ENCODE data around the gene RALGDS.

DNA sequence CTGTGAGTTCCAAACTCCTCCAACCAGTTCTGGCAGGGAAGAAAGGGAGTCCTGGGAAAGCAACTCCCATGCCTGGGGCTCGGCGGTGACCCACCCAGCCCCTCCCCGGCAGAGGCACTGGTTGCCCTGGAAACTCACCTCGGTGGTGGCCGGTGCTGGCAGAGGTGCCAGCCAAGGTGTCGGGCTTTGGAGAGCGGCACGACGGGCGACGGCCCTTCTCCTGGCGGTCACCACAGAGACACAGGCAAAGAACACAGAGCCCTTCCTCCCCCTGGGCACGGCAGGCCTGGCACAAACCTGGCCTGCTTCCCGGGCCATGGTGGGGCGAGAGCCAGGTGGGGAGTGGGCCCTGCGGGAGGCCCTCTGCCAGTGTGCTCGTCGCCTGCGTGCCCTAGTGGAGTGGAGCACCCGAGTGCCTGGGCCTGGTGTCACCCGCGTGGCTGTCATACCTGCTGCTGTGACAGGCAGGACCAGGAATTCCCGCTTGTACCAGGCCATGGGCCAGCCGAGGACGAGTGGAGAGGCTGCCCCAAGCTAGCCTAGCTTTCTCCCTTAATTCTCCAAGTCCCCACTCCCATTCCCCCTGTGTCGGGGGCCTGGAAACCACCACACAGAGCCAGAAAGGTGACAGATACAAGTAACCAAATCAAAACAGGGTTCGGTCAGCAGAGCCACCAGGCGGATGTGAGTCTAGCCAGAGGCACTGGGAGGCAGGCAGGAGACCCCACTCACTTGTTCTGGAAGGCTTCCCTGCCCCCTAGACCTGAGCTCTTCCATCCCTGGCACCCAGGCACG is 8.2 kb upstream of the RALGDS start:
- TF ChIP-seq NFYB (CRISPR knock-in tag; IDR thresholded peaks at IDR 0.05): no peak
- TF ChIP-seq, protein P1, sequence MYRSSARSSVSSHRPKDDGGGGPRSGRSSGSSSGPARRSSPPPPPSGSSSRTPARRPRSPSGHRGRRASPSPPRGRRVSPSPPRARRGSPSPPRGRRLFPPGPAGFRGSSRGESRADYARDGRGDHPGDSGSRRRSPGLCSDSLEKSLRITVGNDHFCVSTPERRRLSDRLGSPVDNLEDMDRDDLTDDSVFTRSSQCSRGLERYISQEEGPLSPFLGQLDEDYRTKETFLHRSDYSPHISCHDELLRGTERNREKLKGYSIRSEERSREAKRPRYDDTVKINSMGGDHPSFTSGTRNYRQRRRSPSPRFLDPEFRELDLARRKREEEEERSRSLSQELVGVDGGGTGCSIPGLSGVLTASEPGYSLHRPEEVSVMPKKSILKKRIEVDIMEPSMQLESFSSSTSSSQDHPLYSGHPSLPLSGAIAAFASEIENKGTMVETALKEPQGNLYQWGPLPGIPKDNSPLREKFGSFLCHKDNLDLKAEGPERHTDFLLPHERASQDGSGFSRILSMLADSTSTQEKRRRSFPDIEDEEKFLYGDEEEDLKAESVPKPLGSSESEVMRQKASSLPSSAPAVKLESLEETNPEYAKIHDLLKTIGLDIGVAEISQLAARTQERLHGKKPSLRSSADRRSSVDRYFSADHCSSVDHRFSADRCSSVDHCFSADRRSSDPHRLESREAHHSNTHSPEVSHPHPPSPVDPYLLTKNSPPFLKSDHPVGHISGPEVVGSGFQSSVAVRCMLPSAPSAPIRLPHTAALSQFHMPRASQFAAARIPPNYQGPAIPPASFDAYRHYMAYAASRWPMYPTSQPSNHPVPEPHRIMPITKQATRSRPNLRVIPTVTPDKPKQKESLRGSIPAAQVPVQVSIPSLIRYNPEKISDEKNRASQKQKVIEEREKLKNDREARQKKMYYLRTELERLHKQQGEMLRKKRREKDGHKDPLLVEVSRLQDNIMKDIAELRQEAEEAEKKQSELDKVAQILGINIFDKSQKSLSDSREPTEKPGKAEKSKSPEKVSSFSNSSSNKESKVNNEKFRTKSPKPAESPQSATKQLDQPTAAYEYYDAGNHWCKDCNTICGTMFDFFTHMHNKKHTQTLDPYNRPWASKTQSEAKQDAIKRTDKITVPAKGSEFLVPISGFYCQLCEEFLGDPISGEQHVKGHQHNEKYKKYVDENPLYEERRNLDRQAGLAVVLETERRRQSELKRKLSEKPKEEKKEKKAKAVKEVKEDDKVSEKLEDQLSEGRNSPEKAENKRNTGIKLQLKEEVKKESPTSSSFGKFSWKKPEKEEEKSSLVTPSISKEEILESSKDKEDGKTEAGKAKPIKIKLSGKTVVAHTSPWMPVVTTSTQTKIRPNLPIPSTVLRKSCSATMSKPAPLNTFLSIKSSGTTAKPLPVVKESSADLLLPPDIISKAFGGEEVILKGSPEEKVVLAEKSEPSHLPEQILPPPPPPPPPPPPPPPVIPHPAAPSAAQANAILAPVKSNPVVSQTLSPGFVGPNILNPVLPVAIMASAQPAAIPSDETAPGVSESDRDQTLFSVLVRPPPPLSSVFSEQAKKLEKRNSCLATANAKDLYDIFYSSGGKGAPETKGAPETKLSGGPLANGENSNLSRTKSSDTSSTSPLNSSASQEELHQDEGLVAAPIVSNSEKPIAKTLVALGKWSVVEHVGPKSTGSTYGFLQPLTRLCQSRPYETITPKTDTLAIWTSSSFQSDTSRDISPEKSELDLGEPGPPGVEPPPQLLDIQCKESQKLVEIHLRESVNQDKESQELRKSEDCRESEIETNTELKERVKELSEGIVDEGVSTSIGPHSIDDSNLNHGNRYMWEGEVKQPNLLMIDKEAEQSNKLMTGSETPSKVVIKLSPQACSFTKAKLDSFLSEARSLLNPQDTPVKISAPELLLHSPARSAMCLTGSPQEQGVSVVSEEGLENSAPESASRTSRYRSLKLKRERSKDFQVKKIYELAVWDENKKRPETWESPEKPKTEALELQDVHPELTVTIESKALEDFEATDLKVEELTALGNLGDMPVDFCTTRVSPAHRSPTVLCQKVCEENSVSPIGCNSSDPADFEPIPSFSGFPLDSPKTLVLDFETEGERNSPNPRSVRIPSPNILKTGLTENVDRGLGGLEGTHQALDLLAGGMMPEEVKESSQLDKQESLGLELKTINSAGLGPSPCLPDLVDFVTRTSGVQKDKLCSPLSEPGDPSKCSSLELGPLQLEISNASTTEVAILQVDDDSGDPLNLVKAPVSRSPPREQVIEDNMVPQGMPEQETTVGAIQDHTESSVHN (CRISPR knock-in tag; IDR thresholded peaks at IDR 0.05): no peak
- TF ChIP-seq, protein P2, sequence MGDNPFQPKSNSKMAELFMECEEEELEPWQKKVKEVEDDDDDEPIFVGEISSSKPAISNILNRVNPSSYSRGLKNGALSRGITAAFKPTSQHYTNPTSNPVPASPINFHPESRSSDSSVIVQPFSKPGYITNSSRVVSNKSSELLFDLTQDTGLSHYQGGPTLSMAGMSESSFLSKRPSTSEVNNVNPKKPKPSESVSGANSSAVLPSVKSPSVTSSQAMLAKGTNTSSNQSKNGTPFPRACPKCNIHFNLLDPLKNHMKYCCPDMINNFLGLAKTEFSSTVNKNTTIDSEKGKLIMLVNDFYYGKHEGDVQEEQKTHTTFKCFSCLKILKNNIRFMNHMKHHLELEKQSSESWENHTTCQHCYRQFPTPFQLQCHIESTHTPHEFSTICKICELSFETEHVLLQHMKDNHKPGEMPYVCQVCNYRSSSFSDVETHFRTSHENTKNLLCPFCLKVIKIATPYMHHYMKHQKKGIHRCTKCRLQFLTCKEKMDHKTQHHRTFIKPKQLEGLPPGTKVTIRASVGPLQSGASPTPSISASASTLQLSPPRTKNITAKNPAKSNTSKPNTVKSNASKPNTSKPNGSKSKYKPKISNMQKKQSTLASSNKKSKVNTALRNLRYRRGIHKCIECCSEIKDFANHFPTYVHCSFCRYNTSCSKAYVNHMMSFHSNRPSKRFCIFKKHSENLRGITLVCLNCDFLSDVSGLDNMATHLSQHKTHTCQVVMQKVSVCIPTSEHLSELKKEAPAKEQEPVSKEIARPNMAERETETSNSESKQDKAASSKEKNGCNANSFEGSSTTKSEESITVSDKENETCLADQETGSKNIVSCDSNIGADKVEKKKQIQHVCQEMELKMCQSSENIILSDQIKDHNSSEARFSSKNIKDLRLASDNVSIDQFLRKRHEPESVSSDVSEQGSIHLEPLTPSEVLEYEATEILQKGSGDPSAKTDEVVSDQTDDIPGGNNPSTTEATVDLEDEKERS (CRISPR knock-in tag; IDR thresholded peaks at IDR 0.05): no peak
- no peak for TF ChIP-seq JARID2 (CRISPR knock-in tag; IDR thresholded peaks at IDR 0.05; ENCODE audit: insufficient replicate concordance)
- TF ChIP-seq, protein P3, sequence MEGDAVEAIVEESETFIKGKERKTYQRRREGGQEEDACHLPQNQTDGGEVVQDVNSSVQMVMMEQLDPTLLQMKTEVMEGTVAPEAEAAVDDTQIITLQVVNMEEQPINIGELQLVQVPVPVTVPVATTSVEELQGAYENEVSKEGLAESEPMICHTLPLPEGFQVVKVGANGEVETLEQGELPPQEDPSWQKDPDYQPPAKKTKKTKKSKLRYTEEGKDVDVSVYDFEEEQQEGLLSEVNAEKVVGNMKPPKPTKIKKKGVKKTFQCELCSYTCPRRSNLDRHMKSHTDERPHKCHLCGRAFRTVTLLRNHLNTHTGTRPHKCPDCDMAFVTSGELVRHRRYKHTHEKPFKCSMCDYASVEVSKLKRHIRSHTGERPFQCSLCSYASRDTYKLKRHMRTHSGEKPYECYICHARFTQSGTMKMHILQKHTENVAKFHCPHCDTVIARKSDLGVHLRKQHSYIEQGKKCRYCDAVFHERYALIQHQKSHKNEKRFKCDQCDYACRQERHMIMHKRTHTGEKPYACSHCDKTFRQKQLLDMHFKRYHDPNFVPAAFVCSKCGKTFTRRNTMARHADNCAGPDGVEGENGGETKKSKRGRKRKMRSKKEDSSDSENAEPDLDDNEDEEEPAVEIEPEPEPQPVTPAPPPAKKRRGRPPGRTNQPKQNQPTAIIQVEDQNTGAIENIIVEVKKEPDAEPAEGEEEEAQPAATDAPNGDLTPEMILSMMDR (CRISPR knock-in tag; IDR thresholded peaks at IDR 0.05): no peak
- no peak for TF ChIP-seq ZSCAN21 (CRISPR knock-in tag; IDR thresholded peaks at IDR 0.05; ENCODE audit: borderline replicate concordance)
- no peak for TF ChIP-seq NFIB (CRISPR knock-in tag; IDR thresholded peaks at IDR 0.05; ENCODE audit: borderline replicate concordance)
- TF ChIP-seq POLR2AphosphoS5 (IDR thresholded peaks at IDR 0.05; ENCODE audit: low read depth, low read length): no peak
- no peak for TF ChIP-seq SMAD3 (CRISPR knock-in tag; IDR thresholded peaks at IDR 0.05)
- TF ChIP-seq KAT2B (IDR thresholded peaks at IDR 0.05; ENCODE audit: borderline replicate concordance, low read depth, low read length): no peak
- no peak for TF ChIP-seq CBFB (CRISPR knock-in tag; IDR thresholded peaks at IDR 0.05)
